Measurements from ENCODE around the gene ARHGAP25. TPM values are rescaled to one million over a fixed set of nuclear protein-coding genes. Genes with fewer than 3 reads are reported as not detected.
A peak's percentile ranks its signal among the peaks of the same experiment; 100 is the strongest.

ARHGAP25 gene
- total RNA-seq, 1 donor from 2014 or later = 4.6 TPM

- no peak for TF ChIP-seq CTCF (IDR thresholded peaks at IDR 0.05; ENCODE audit: unreplicated experiment)
- H3K36me3 Mint-ChIP-seq (ENCODE audit: low read depth, unreplicated experiment) = no peaks in the 10 kb centered on the region
Observed at GRCh38 chr2:68825866-68826265, 91.3 kb downstream of the ARHGAP25 start.

GRCh38 chr2:68827666-68828065 is 93.1 kb downstream of the ARHGAP25 start:
- Mint-ChIP-seq H3K27me3 (ENCODE audit: unreplicated experiment) (peaks cover 2% of the 10 kb centered on the region), H3K4me3 (ENCODE audit: unreplicated experiment) (no peak overlapping the region), H3K36me3 (ENCODE audit: low read depth, unreplicated experiment) (no peaks in the 10 kb centered on the region), H3K9me3 (ENCODE audit: unreplicated experiment) (no peaks in the 10 kb centered on the region), H3K27ac (ENCODE audit: unreplicated experiment) (no peak overlapping the region), H3K4me1 (ENCODE audit: unreplicated experiment) (peaks cover 13% of the 10 kb centered on the region)
- TF ChIP-seq CTCF (IDR thresholded peaks at IDR 0.05; ENCODE audit: unreplicated experiment) = no peak
- no peak for DNase-seq (ENCODE audit: low spot score)

More at GRCh38 chr2:68825866-68826265, 91.3 kb downstream of the ARHGAP25 start:
- Mint-ChIP-seq H3K27ac (ENCODE audit: unreplicated experiment) (no peak overlapping the region), H3K4me3 (ENCODE audit: unreplicated experiment) (no peak overlapping the region), H3K27me3 (ENCODE audit: unreplicated experiment) (peaks cover 2% of the 10 kb centered on the region), H3K9me3 (ENCODE audit: unreplicated experiment) (no peaks in the 10 kb centered on the region), H3K4me1 (ENCODE audit: unreplicated experiment) (peaks cover 12% of the 10 kb centered on the region)
- no peak for DNase-seq (ENCODE audit: low spot score)

- peak; percentile 12 for DNase-seq (ENCODE audit: low spot score)
- no peaks in the 10 kb centered on the region for H3K9me3 Mint-ChIP-seq (ENCODE audit: unreplicated experiment)
- no peak overlapping the region for H3K4me3 Mint-ChIP-seq (ENCODE audit: unreplicated experiment)
- no peak overlapping the region for H3K27ac Mint-ChIP-seq (ENCODE audit: unreplicated experiment)
- peaks cover 12% of the 10 kb centered on the region for H3K4me1 Mint-ChIP-seq (ENCODE audit: unreplicated experiment)
- peaks cover 2% of the 10 kb centered on the region for H3K27me3 Mint-ChIP-seq (ENCODE audit: unreplicated experiment)
- TF ChIP-seq CTCF (IDR thresholded peaks at IDR 0.05; ENCODE audit: unreplicated experiment) = no peak
- no peaks in the 10 kb centered on the region for H3K36me3 Mint-ChIP-seq (ENCODE audit: low read depth, unreplicated experiment)
Observed at GRCh38 chr2:68828887-68829708, 94.5 kb downstream of the ARHGAP25 start.

- Mint-ChIP-seq H3K4me1 (ENCODE audit: unreplicated experiment) (peaks cover 12% of the 10 kb centered on the region), H3K27me3 (ENCODE audit: unreplicated experiment) (peaks cover 2% of the 10 kb centered on the region), H3K36me3 (ENCODE audit: low read depth, unreplicated experiment) (no peaks in the 10 kb centered on the region), H3K9me3 (ENCODE audit: unreplicated experiment) (no peaks in the 10 kb centered on the region), H3K4me3 (ENCODE audit: unreplicated experiment) (no peak overlapping the region), H3K27ac (ENCODE audit: unreplicated experiment) (no peak overlapping the region)
- no peak for DNase-seq (ENCODE audit: low spot score)
- TF ChIP-seq CTCF (IDR thresholded peaks at IDR 0.05; ENCODE audit: unreplicated experiment) = no peak
Observed at GRCh38 chr2:68829749-68830148, 95.1 kb downstream of the ARHGAP25 start.

- TF ChIP-seq CTCF (IDR thresholded peaks at IDR 0.05; ENCODE audit: unreplicated experiment) = no peak
- Mint-ChIP-seq H3K36me3 (ENCODE audit: low read depth, unreplicated experiment) (no peaks in the 10 kb centered on the region), H3K9me3 (ENCODE audit: unreplicated experiment) (no peaks in the 10 kb centered on the region), H3K4me3 (ENCODE audit: unreplicated experiment) (no peak overlapping the region), H3K27me3 (ENCODE audit: unreplicated experiment) (no peaks in the 10 kb centered on the region), H3K4me1 (ENCODE audit: unreplicated experiment) (peaks cover 12% of the 10 kb centered on the region), H3K27ac (ENCODE audit: unreplicated experiment) (no peak overlapping the region)
- no peak for DNase-seq (ENCODE audit: low spot score)
Observed at GRCh38 chr2:68831686-68832232, 97.1 kb downstream of the ARHGAP25 start.
